HG03565 (cell line): Measurements from ENCODE around the gene APOM.

Experiments used
- ATAC-seq: cut with Tn5 transposase; IDR thresholded peaks from one replicate; pipeline ENCODE4 v1.9.1; 2021; ENCODE audit warnings: mild to moderate bottlenecking, moderate library complexity; ENCODE audit not compliant: unreplicated experiment

APOM gene

GRCh38 chr6:31657406-31658157, 1.9 kb downstream of the APOM start:
- no peak for ATAC-seq

- ATAC-seq = no peak
These were observed 2.5 kb downstream of the APOM start for GRCh38 chr6:31658158-31658688.

- ATAC-seq = no peak
These were observed 3.4 kb downstream of the APOM start for GRCh38 chr6:31658983-31659648.

GRCh38 chr6:31659649-31660380, 4.1 kb downstream of the APOM start:
- ATAC-seq = no peak

- ATAC-seq = no peak
These were observed 4.9 kb downstream of the APOM start, which contains the start of gene C6orf47 for GRCh38 chr6:31660381-31661261. C6orf47 (minus strand) TSS chr6:31660778; CDS start chr6:31659947, 831 bp downstream.

GRCh38 chr6:31661262-31662123, 5.8 kb downstream of the APOM start:
- ATAC-seq = no peak

GRCh38 chr6:31662124-31662723, 6.5 kb downstream of the APOM start:
- no peak for ATAC-seq

GRCh38 chr6:31663126-31663960, 7.6 kb downstream of the APOM start:
- ATAC-seq = no peak

- no peak for ATAC-seq
These were observed 8.5 kb downstream of the APOM start for GRCh38 chr6:31663961-31664789.

- ATAC-seq = no peak
These were observed 9.3 kb downstream of the APOM start, which contains the start of gene GPANK1 for GRCh38 chr6:31664790-31665500. GPANK1 (minus strand) TSS chr6:31664997; CDS start chr6:31664478, 519 bp downstream.

GRCh38 chr6:31665501-31666336, 10.0 kb downstream of the APOM start, which contains the start of gene CSNK2B:
CSNK2B (plus strand) TSS chr6:31666080; CDS start chr6:31666832, 752 bp downstream.
- ATAC-seq = peak; percentile 78

GRCh38 chr6:31666337-31666965, 10.8 kb downstream of the APOM start:
- no peak for ATAC-seq

- no peak for ATAC-seq
These were observed 14.0 kb downstream of the APOM start, which contains the start of gene LY6G5B for GRCh38 chr6:31669676-31670075. LY6G5B (plus strand) TSS chr6:31669976; CDS start chr6:31670951, 975 bp downstream.

- ATAC-seq = no peak
These were observed 20.7 kb downstream of the APOM start for GRCh38 chr6:31676322-31676903.

GRCh38 chr6:31676904-31677303, 21.2 kb downstream of the APOM start:
- no peak for ATAC-seq
